ENCODE measurements around the gene DLGAP3.
"Not testable (repeated sequence)": the region's sequence is repeated elsewhere in the genome, so short reads cannot be mapped to it uniquely, and the experiment has no call there.

Gene DLGAP3

GRCh38 chr1:34965597-34965996 lies 36.1 kb upstream of the DLGAP3 start:
- Histone ChIP-seq H3K36me3 (no peaks in the 10 kb centered on the region), H3K27me3 (no peaks in the 10 kb centered on the region), H3K4me1 (no peaks in the 10 kb centered on the region), H3K4me3 (ENCODE audit: low read depth, low read length) (no peak overlapping the region), H3K9me3 (no peaks in the 10 kb centered on the region)
- TF ChIP-seq, protein P1, sequence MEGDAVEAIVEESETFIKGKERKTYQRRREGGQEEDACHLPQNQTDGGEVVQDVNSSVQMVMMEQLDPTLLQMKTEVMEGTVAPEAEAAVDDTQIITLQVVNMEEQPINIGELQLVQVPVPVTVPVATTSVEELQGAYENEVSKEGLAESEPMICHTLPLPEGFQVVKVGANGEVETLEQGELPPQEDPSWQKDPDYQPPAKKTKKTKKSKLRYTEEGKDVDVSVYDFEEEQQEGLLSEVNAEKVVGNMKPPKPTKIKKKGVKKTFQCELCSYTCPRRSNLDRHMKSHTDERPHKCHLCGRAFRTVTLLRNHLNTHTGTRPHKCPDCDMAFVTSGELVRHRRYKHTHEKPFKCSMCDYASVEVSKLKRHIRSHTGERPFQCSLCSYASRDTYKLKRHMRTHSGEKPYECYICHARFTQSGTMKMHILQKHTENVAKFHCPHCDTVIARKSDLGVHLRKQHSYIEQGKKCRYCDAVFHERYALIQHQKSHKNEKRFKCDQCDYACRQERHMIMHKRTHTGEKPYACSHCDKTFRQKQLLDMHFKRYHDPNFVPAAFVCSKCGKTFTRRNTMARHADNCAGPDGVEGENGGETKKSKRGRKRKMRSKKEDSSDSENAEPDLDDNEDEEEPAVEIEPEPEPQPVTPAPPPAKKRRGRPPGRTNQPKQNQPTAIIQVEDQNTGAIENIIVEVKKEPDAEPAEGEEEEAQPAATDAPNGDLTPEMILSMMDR (IDR thresholded peaks at IDR 0.05; ENCODE audit: low read depth, low read length): no peak
- DNase-seq: no peak

DNA sequence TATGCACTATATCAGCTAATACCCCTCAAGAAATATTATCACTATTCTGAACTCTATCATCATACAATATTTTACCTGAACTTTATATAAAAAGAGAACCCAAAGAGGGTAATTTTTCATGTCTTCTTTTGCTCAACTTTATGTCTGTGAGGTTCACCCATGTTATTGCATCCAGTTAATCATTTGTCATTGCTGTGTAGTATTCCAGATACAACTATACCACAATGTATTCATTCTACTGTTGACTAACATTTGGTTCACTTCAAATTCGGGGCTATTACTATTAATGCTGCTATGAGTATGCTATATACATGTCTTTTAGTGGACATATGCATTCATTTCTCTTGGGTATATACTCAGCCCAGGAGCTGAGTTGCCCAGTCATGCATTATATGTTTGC lies 21.0 kb upstream of the DLGAP3 start:
- Histone ChIP-seq H3K4me1 (no peaks in the 10 kb centered on the region), H3K36me3 (no peaks in the 10 kb centered on the region), H3K9me3 (no peaks in the 10 kb centered on the region), H3K4me3 (ENCODE audit: low read depth, low read length) (no peak overlapping the region), H3K27me3 (no peaks in the 10 kb centered on the region)
- TF ChIP-seq, protein P1 (IDR thresholded peaks at IDR 0.05; ENCODE audit: low read depth, low read length): no peak
- DNase-seq: no peak

DNA sequence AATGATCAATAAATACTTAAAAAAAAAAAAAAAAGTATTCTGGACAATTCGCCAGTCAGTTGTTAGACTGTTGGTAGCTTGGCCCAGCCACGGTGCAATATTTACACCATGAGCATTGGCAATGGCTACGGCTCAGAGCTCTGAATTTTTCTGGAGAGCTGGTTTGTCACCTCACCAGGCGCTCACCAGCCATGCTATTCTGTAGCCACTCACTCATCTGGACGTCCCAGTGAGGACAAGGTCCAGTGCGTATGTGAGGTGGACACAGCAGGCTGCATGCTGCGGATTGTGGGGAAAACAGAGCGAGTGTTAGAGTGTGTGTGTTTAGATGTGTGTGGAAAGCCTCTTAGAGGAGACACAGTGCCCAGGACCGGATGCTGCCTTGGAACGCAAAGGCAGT lies 19.3 kb upstream of the DLGAP3 start:
- not testable (repeated sequence) for DNase-seq; H3K4me1 ChIP-seq; H3K27me3 ChIP-seq; H3K9me3 ChIP-seq; H3K36me3 ChIP-seq; H3K4me3 ChIP-seq (ENCODE audit: low read depth, low read length)

DNA sequence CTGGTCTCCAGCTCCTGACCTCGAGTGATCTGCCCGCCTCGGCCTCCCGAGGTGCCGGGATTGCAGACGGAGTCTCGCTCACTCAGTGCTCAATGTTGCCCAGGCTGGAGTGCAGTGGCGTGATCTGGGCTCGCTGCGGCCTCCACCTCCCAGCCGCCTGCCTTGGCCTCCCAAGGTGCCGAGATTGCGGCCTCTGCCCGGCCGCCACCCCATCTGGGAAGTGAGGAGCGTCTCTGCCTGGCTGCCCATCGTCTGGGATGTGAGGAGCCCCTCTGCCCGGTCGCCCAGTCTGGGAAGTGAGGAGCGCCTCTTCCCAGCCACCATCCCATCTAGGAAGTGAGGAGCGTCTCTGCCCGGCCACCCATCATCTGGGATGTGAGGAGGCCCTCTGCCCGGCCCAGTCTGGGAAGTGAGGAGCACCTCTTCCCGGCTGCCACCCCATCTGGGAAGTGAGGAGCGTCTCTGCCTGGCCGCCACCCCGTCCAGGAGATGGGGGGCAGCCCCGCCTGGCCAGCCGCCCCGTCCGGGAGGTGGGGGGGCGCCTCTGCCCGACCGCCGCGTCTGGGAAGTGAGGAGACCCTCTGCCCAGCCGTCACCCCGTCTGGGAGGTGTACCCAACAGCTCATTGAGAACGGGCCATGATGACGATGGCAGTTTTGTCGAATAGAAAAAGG lies 18.3 kb upstream of the DLGAP3 start:
- not testable (repeated sequence) for H3K4me1 ChIP-seq; H3K4me3 ChIP-seq (ENCODE audit: low read depth, low read length); H3K9me3 ChIP-seq; H3K36me3 ChIP-seq; H3K27me3 ChIP-seq; DNase-seq

DNA sequence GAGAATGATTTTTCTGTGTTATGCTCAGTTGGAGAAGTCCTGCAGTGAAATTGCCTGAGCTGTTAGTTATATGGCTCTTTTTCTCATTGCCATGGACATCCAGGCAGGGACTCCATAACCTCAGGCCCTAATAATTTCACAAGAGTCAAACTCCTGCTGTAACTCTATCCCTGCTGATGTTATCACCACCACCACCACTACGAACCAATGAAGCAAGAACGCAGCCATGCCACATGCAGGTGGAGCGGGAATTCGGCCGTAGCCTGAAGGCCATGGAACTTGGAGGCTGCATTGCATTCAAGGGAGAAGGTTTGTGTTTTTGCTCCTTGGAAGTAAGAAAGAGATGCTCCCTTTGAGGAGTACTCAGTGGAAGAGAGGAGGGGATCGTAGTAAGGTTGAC lies 16.8 kb upstream of the DLGAP3 start:
- Histone ChIP-seq H3K27me3 (no peaks in the 10 kb centered on the region), H3K36me3 (no peaks in the 10 kb centered on the region), H3K9me3 (no peaks in the 10 kb centered on the region), H3K4me1 (no peaks in the 10 kb centered on the region), H3K4me3 (ENCODE audit: low read depth, low read length) (no peak overlapping the region)
- TF ChIP-seq, protein P1 (IDR thresholded peaks at IDR 0.05; ENCODE audit: low read depth, low read length): no peak
- peak; percentile 41 for DNase-seq

GRCh38 chr1:34941798-34942197 lies 12.3 kb upstream of the DLGAP3 start:
- not testable (repeated sequence) for H3K36me3 ChIP-seq; DNase-seq; H3K4me1 ChIP-seq; H3K27me3 ChIP-seq; H3K9me3 ChIP-seq; H3K4me3 ChIP-seq (ENCODE audit: low read depth, low read length)

DNA sequence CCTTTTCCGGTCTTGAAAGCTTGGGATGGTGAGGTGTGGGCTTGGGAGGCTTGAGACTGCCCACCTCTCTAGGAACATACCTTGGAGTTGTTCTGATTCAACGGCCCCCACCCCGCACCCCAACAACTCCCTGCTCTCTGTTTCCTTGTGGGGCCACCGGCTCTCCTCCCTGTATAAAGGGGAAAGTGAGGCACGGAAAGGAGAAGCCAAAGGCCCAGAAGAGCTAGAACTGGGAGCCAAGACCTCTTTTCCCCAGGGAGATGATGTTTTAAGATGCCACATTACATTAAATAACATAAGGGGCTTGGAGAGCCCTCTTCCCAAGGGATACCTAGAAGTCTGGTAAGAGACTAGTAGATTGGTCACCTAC lies 1.2 kb upstream of the DLGAP3 start:
- Histone ChIP-seq H3K27me3 (peaks cover 4% of the 10 kb centered on the region; the same call in 1 of the 2 replicates), H3K9me3 (no peaks in the 10 kb centered on the region), H3K4me1 (no peaks in the 10 kb centered on the region), H3K36me3 (no peaks in the 10 kb centered on the region), H3K4me3 (ENCODE audit: low read depth, low read length) (no peak overlapping the region)
- DNase-seq: no peak
- TF ChIP-seq, protein P1 (IDR thresholded peaks at IDR 0.05; ENCODE audit: low read depth, low read length): no peak

Measured in BE2C (cell line).